ENCODE measurements around the gene FUNDC1.
"Not testable (repeated sequence)": the region's sequence is repeated elsewhere in the genome, so short reads cannot be mapped to it uniquely, and the experiment has no call there.

- not testable (repeated sequence) for TF ChIP-seq POLR2A (IDR thresholded peaks at IDR 0.05; ENCODE audit: low read depth, low read length); RAD21 (IDR thresholded peaks at IDR 0.05; ENCODE audit: low read length); NFE2L2 (IDR thresholded peaks at IDR 0.05; ENCODE audit: low read depth, low read length); RFX5 (IDR thresholded peaks at IDR 0.05; ENCODE audit: low read depth, low read length); CEBPB (IDR thresholded peaks at IDR 0.05; ENCODE audit: low read depth, low read length); SMC3 (IDR thresholded peaks at IDR 0.05; ENCODE audit: low read depth, low read length); FOS (IDR thresholded peaks at IDR 0.05; ENCODE audit: low read depth, low read length); MXI1 (IDR thresholded peaks at IDR 0.05; ENCODE audit: borderline replicate concordance, low read depth, low read length); CHD1 (IDR thresholded peaks at IDR 0.05; ENCODE audit: low read depth, low read length); MAFK (IDR thresholded peaks at IDR 0.05; ENCODE audit: low read depth, low read length)
- TF ChIP-seq, protein P1, sequence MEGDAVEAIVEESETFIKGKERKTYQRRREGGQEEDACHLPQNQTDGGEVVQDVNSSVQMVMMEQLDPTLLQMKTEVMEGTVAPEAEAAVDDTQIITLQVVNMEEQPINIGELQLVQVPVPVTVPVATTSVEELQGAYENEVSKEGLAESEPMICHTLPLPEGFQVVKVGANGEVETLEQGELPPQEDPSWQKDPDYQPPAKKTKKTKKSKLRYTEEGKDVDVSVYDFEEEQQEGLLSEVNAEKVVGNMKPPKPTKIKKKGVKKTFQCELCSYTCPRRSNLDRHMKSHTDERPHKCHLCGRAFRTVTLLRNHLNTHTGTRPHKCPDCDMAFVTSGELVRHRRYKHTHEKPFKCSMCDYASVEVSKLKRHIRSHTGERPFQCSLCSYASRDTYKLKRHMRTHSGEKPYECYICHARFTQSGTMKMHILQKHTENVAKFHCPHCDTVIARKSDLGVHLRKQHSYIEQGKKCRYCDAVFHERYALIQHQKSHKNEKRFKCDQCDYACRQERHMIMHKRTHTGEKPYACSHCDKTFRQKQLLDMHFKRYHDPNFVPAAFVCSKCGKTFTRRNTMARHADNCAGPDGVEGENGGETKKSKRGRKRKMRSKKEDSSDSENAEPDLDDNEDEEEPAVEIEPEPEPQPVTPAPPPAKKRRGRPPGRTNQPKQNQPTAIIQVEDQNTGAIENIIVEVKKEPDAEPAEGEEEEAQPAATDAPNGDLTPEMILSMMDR (conservative IDR thresholded peaks at IDR 0.05; ENCODE audit: low read depth, low read length) = not testable (repeated sequence)
- TF ChIP-seq, protein P2, sequence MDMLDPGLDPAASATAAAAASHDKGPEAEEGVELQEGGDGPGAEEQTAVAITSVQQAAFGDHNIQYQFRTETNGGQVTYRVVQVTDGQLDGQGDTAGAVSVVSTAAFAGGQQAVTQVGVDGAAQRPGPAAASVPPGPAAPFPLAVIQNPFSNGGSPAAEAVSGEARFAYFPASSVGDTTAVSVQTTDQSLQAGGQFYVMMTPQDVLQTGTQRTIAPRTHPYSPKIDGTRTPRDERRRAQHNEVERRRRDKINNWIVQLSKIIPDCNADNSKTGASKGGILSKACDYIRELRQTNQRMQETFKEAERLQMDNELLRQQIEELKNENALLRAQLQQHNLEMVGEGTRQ (IDR thresholded peaks at IDR 0.05; ENCODE audit: low read depth, low read length) = not testable (repeated sequence)
- TF ChIP-seq, protein P3, sequence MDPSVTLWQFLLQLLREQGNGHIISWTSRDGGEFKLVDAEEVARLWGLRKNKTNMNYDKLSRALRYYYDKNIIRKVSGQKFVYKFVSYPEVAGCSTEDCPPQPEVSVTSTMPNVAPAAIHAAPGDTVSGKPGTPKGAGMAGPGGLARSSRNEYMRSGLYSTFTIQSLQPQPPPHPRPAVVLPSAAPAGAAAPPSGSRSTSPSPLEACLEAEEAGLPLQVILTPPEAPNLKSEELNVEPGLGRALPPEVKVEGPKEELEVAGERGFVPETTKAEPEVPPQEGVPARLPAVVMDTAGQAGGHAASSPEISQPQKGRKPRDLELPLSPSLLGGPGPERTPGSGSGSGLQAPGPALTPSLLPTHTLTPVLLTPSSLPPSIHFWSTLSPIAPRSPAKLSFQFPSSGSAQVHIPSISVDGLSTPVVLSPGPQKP (IDR thresholded peaks at IDR 0.05; ENCODE audit: borderline replicate concordance, low read depth, low read length) = not testable (repeated sequence)
These were observed 2.8 kb upstream of the FUNDC1 start for GRCh38 chrX:44545454-44545853.
